Left ventricle myocardium superior (tissue), 1 donor: Measurements from ENCODE around the gene PARVA. TPM values are rescaled to one million over a fixed set of nuclear protein-coding genes. Genes with fewer than 3 reads are reported as not detected.
A peak's percentile ranks its signal among the peaks of the same experiment; 100 is the strongest.

Source experiments
- ATAC-seq: fragments of 200-7000 bp; cut with Tn5 transposase; one replicate; pipeline ENCODE4 v1.9.1; 2020; ENCODE audit warnings: mild to moderate bottlenecking, moderate library complexity
- DNase-seq: peaks from one replicate; pipeline ENCODE4 v3.0.0-alpha.2; 2020
- intact Hi-C: fragments of 100-400 bp; cut with micrococcal nuclease; formaldehyde crosslinking; loops from one replicate; pipeline ENCODE4 v1.11.0; 2022
- total RNA-seq: library from RNA; stranded (reverse); fragmentation: NEBNext Ultra II Directional; extraction: Animal tissue kit (Norgen Biotek cat#: 25700); gene quantifications from one replicate; pipeline ENCODE4 v1.2.1, GENCODE V29; 2021
- donor health status: DM: no; HTN: yes; CAD: no; lungs with severe emphysema.

Gene PARVA
- total RNA-seq, 1 donor from 2014 or later = 56.4 TPM

DNA sequence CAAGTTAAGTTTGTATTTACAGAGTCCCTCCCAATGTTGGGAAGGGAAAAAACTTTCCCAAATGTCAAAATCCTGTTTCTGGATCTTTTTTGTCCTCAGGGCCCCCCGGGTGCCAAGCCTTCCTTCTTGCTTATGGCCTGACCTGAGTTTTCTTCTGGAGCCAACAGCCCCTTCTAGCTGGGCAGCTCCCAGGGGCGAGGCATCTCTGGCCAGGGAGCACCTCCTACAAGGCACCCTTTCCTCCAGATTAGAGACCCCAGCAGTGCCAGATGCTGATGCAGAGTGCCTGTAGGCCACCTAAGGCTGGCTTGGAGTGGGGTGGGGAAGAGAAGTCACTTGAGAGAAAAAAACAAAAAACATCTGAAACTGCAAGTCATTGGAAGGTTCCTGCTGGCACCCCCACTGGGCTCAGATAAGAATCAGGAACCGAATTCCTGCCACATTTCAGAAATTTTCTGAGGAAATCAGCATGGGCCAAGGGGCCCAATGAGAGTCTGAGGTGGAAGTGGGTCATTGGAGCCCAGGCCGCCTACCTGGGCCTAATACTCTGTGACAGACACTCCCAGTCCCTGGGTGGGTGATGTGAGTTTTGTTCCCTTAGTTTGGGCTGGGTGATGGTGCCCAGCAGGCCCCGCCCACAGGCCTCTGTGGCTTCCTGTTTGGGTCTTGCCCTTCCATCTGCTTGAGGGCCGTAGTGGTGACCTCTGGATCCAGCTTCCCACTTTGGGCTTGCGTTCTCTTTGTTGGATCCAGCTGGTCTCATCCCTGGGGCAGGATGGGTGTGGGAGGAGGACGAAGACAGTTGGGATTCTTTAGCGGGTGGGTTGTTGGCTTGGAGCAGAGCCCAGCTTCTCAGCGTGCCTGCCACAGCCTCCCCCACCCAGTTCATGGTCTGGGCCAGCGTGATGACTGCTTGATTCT lies 40.6 kb downstream of the PARVA start:
- intact Hi-C loops = loop anchor here (10.0 kb wide), 1 partner anchor 467 kb away; no protein-coding TSS in a partner anchor
- ATAC-seq (peak; percentile 42), DNase-seq (no peak)

DNA sequence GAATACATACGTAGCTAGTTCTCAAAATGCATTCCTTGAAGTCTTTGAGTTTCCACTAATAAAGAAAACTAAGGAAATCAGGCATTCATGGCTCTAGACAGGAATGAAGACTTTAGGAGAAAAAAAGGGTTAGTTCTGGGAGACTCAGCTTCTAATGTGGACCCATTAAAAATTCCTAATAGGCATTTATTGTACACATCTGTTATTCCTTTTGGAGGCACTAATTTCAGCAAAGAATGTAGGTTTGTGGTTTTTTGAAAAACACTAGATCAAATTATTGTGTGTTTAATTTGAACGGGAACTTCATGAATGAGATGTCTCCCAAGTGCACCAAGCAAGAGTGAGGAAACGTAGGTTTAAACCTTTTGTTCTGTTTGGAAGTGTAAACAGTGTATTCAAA lies 42.7 kb downstream of the PARVA start:
- no peak for DNase-seq
- ATAC-seq = no peak
- intact Hi-C loops = no loop called here

DNA sequence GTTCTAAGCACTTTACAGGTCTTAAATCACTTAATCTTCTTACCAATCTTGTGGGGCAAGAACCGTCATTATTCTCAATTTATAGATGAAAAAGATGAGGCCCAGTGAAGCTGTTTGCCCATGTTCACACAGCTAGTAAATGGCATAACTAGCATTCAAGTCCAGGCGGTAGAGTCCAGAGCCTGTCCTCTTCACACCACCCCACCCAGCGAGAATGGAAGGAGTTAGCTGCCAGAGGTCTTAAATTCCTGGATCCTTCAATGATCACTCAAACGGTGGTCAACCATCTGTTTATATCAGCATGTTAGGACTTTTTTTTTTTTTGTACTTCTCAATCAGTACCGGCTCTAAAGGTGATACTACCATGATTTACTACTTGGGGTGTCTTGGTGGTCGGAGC lies 43.3 kb downstream of the PARVA start:
- DNase-seq (no peak), ATAC-seq (no peak)
- intact Hi-C loops = no loop called here

DNA sequence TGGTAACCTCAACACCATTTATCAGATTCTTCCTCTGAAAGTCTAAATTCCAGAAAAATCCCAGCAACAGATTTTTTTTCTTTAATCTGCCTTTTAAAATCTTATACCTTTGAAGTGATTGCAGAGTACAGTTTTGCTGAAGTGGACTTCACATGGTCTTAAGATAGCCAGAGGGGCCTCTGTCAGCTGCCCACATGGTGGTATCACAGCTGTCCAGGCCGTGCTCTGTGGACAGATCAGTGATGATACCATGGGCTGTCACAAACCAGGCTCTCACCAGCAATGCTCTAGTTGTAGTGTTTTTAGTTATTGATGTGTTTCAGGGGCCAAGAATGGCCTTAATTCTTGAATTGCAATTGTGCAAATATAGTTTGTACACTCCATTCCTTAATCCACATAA lies 44.0 kb downstream of the PARVA start:
- DNase-seq = no peak
- intact Hi-C loops = no loop called here
- ATAC-seq = no peak

DNA sequence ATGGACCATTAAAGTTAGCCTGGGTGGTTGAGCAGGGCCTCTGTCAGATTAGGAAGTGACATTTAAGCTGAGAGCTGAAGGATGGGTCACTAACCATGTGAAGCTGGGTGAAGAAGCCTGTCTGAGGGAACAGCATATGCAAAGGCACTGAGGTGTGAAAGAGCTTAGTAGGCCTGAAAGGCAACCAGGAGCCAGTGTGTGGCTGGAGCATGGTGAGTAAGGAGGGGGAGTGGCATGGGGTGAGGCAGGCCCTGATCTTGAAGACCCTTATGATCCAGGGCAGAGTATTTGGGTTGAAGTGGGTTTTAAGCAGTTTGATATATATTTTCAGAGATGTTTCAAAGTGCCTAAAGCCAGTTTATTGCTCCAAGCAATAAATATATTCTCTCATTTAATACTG lies 48.8 kb downstream of the PARVA start:
- ATAC-seq (no peak), DNase-seq (no peak)
- intact Hi-C loops = no loop called here

DNA sequence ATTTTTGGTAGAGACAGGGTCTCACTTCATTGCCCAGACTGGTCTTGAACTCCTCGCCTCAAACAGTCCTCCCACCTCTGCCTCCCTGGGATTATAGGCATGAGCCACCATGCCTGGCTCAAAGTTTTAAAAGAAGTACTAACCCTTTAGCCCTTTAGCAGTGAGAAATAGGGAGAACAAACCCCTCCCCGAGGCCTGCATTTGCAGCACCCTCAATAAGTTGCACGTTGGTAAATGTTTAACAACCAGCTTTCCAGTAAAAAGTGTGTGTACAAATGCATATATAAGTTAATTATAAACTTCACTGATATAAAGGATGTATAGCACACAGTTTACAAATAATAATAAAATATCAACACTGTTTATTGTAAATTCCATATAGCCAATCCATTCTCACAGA lies 51.8 kb downstream of the PARVA start:
- DNase-seq = no peak
- ATAC-seq = no peak
- intact Hi-C loops = no loop called here

DNA sequence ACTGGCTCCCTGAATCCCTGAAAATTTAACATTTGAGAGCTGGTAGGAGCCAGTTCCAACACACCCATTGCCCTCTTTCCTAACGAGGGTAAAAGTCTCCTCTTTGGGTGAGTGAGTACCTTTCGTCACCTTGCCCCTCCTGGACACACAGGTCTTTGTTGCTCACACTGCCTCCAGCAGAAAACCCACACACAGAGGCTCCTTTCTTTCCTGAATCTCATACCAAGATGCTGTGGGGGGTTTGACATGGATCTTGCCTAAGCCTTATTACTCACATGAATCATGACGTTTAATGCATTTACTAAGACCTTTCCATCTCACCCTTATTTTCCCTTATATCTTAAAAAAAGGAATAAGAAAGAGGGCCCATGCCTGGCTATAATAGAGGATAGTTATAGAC lies 53.0 kb downstream of the PARVA start:
- intact Hi-C loops = no loop called here
- DNase-seq (no peak), ATAC-seq (no peak)

DNA sequence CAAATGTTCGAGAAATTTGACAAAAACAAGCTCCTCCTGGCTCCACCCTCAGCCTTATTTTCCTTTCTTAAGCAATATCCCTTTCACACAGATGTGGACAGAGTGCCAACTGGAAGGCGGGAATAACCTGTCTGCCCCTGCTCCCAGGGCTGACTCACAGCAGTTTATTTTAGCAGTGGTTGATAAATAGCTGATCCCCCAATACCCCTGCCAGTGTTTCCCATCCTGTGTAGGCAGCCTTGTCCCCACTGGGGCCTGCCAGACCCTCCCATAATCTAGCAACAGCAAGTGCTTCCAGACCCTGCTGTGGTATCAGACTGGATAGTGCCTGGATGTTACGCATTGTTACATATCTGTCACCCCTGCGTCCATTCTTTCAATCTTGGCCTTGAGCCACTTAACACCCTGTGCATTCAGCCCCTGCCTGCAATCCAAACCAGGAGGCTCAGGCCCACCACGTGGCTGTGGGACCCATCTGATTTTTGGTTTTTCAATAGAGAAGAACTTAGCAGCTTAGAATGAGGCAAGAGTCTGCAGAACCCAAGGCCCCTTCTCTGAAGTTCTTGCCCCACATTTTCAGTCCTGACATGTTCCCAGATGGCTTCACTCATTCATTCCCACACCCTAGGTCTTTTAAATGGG lies 53.7 kb downstream of the PARVA start:
- ATAC-seq (peak; percentile 68), DNase-seq (peak; percentile 50)
- intact Hi-C loops = no loop called here

DNA sequence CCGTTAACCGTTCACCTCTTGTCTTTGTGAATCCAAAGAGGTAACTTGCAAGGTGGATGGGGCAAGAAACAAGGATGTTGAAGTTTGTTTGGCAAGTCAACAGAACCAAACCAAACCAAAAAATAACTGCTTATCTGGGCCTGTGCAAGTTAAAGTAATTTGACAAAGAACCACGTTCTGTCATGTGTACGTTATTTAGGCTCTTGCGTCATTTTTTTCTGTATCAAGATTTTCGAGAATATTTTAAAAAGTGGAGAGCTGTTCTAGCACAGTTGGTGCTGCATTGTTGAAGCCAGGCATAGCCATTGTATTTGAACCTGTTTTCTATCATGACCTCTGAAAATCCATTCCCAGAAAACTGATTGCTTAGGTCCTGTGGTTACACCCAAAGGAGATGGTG lies 55.1 kb downstream of the PARVA start:
- DNase-seq = no peak
- ATAC-seq = no peak
- intact Hi-C loops = no loop called here

DNA sequence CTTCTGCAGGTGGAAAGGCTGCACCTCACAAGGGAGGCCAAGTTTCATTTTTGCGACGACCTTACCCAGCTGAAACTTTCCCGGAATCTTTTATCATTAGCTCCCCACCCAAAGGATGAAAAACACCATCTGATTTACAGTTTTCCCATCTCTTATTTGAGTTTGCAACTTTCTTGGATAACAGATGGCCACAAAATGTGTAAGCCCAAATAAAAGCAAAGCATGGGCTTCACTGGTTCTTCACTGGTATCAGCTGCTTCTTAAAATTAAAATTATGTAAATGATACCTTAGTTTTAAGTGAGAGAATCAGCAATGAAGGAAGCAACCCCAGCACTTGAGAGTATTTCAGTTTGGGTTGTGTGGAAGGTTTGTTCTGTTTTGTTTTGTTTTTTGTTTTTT lies 55.8 kb downstream of the PARVA start:
- ATAC-seq (no peak), DNase-seq (no peak)
- intact Hi-C loops = no loop called here

DNA sequence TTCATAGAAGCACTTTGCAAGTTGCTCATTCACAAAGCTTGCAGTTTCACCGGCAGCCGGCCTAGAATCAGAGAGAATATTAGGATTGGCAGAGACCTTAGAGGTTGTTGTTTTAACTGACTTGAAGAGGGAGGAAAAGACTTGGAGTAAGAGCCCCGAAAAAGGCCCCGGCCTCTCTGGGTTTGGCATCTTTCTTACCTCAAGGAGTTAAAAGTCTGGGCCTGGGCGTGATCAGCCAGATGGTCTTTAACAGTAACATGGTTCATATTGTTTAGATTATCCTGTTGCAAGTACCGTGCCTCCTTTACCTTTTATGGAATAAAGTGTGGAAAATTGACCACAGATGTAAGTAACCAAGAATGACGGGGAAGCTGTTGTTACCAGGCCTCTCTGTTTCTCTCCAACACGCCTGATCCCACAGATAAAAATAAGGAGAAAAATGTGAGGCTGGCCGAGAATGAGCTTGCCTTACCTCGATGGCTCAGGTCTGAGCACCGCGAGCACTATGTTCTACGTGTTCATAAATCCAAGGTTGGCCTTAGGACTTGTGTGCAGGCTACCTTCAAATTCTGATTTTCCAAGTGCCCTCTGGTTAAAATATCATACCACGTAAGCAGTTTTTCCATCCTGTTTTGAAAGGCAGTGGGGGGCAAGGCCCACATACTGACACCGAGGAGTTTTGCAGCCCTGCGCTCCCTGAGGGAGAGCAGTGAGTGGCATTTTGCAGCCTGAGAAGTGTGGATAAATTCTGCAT lies 56.4 kb downstream of the PARVA start:
- no peak for ATAC-seq
- intact Hi-C loops = no loop called here
- no peak for DNase-seq

DNA sequence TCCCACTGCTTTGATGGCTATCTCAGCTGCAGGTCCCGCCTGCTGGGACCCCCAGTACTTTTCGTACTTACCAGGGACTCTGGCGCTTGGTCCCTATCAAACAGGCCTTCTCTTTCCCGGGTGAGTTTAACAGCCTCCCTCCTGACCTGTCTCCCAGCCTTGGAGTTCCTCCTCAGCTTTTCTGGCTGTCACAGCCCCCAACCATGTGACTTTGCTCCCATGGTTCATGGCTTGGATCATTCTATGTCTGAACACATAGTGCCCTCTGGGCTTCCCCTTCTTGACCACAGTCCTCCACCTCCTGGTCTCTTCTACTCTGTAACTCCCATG lies 56.9 kb downstream of the PARVA start:
- ATAC-seq (peak; percentile 5), DNase-seq (no peak)
- intact Hi-C loops = no loop called here

DNA sequence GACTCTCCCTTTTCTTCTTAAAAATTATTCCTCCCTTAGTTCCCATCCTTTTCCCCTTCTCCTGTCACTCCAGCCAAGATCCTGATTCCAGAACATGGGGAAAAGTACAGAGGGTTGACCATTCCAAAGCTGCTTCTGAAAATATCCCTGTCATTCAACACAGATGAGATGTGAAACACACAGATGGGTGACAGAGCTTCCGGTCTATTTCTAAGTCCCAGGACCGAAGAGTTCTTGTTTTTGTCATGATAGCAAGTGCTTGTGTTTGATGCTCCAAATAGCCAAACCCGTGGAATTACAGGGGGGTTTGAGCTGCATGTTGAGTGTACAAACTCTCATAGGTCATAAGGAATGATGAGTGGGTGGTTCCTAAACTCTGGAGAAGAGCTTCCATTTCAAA lies 57.9 kb downstream of the PARVA start:
- ATAC-seq = peak; percentile 76
- intact Hi-C loops = no loop called here
- no peak for DNase-seq

DNA sequence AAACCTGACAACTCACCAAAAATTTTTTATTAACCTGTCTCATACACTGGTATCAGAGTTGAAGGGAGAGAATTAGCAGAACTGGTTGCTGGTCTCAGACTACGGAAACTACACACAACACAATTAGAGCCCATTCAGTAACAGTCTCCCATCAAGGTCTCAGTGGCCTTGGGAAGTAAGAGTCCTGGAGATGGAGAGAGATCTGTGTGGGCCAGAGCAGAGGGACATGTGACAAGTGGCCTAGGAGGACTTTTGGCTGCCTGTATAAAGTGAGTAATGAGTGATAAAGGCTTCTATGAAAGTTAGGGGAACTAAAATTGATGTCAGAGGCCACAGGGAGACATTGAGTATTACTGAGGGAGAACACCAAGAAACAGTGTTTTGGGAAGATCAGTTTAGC lies 58.9 kb downstream of the PARVA start:
- intact Hi-C loops = no loop called here
- ATAC-seq = peak; percentile 80
- DNase-seq = no peak

DNA sequence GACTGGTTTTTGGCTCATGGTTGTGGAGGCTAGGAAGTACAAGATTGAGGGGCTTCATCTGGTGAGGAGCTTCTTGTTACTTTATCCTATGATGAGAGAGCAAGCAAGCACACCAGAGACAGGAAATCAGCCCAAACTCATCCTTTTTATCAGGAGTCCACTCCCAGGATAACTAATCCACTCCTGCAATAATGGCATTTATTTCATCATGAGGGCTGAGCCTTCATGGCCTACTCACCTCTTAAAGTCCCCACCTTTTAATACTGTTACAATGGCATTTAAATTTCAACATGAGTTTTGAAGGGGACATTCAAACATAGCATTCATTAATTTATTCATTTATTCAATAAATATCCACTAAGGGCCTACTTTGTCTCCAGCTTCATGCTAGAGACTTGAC lies 60.9 kb downstream of the PARVA start:
- no peak for ATAC-seq
- intact Hi-C loops = no loop called here
- no peak for DNase-seq

DNA sequence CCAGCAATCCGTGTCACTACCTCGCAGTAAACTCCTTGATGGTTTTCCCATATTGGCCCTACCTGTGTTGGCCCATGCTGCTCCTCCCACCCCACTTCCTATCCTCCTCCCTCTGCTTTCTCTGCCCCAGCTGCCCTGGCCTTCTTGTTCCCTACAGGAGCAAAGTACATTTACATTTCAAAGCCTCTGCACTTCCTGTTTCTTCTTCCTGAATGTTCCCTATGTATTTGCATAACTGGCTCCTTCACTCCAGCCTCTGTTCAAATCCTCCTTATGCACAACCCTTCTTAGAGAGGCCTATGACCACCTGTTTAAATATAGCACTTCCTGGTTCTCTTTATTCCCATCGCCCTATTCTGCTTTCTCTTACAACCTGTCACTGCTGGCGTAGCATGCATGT lies 62.2 kb downstream of the PARVA start:
- no peak for DNase-seq
- intact Hi-C loops = no loop called here
- ATAC-seq = no peak

DNA sequence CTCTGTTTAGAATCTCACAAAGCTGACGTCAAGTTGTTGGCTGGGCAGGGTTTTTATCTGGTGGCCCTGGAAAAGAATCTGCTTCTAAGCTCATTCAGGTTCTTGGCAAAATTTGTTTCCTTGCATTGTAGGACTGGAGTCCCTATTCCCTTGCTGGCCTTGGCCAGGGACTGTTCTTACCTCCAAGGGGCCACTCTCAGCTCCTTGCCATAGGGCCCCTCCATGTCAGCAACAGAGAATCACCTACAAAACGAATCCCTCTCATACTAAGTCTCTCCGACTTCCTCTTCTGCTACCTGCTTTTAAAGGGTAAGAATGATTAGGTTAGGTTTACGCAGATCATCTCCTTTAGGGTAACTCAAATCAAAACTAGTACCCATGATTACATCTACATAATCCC lies 63.2 kb downstream of the PARVA start:
- ATAC-seq (no peak), DNase-seq (no peak)
- intact Hi-C loops = no loop called here

DNA sequence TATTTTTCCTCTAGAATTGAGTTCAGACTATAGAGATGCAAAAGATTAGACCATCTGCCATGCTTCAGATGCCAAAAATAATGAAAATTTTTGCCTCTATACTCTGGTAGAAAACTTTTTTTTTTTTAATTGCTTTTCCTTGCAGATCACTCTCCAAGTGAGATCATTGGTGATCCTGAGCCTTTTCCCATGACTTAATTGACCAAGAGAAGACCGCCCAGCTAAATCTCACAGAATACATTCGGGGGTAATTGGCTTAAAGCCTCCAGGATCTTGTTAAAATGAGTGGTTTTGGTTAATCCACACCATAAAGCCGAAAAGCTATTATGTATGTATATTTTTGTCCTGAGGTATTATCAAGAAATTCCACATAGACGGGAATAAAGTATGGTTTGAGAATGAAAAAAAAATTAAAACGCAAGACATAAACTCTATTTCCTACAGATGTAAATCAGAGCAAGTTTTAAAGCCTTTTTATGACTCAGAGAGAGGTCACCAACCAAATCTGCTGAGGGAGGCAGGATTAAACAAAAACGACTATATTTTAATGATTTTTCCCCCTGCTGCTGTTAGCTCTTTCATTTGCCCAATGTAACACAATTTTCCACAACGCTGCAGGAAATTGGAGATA lies 64.0 kb downstream of the PARVA start:
- intact Hi-C loops = no loop called here
- no peak for DNase-seq
- no peak for ATAC-seq

DNA sequence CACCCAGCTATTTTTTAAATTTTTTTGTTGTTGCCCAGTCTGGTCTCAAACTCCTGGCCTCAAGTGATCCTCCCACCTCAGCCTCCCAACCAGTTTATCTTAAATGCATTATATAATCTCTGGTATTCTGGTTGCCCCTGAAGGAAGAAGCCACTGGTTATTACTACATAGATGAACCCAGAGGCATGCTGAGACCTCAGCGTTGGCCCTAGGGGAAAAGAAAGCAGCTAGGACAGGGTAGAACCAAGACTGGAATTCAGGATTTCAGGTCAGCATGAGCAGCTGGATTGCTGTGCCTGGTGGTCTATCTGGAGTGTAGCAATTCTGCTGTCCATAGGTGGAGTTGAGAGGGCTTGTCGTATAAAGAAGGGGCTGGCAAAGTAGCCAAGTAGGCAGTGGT lies 67.2 kb downstream of the PARVA start:
- ATAC-seq (no peak), DNase-seq (no peak)
- intact Hi-C loops = no loop called here

DNA sequence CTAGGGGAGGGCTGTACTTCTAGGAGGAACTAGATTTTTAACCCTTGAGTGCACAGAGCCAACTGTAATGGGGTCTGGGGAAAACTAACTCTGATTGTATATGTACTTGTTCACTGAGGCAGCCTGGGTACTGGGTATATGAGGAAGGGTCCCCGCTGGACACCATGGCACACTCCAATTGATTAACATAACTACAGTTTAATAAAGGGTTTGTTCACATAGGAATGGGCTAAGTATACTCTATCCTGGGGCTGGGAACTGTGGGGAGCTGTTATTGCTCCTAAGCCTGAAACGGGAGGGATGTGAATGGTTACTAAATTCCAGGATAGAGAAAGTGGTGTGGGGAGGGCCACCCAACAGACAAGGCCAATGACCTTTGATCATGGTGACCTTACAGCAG lies 67.6 kb downstream of the PARVA start:
- DNase-seq = no peak
- no peak for ATAC-seq
- intact Hi-C loops = no loop called here
